ENCODE results near the gene TMEM200B. TPM values are rescaled to one million over a fixed set of nuclear protein-coding genes. Genes with fewer than 3 reads are reported as not detected.
"Not testable (repeated sequence)": the region's sequence is repeated elsewhere in the genome, so short reads cannot be mapped to it uniquely, and the experiment has no call there.

TMEM200B gene
- total RNA-seq, 1 donor from 2014 or later: 14.0 TPM

- DNase-seq (ENCODE audit: low spot score): no peak
Measured at GRCh38 chr1:29112705-29113412, 10.8 kb downstream of the TMEM200B start.

- not testable (repeated sequence) for DNase-seq (ENCODE audit: low spot score)
Measured at GRCh38 chr1:29108041-29108440, 15.7 kb downstream of the TMEM200B start.

- DNase-seq (ENCODE audit: low spot score): no peak
Measured at GRCh38 chr1:29105822-29106221, 17.9 kb downstream of the TMEM200B start.

GRCh38 chr1:29100487-29100886, 23.2 kb downstream of the TMEM200B start:
- no peak for DNase-seq (ENCODE audit: low spot score)

GRCh38 chr1:29099286-29099685, 24.4 kb downstream of the TMEM200B start:
- DNase-seq (ENCODE audit: low spot score): no peak

- no peak for DNase-seq (ENCODE audit: low spot score)
Measured at GRCh38 chr1:29096231-29096886, 27.3 kb downstream of the TMEM200B start.

GRCh38 chr1:29094954-29095353, 28.7 kb downstream of the TMEM200B start:
- no peak for DNase-seq (ENCODE audit: low spot score)

GRCh38 chr1:29094433-29094832, 29.3 kb downstream of the TMEM200B start:
- DNase-seq (ENCODE audit: low spot score): no peak

GRCh38 chr1:29092704-29093103, 31.0 kb downstream of the TMEM200B start:
- DNase-seq (ENCODE audit: low spot score): not testable (repeated sequence)

GRCh38 chr1:29090937-29091618, 32.6 kb downstream of the TMEM200B start:
- no peak for DNase-seq (ENCODE audit: low spot score)

GRCh38 chr1:29084196-29084521, 39.5 kb downstream of the TMEM200B start:
- DNase-seq (ENCODE audit: low spot score): no peak

- peak; percentile 3 for DNase-seq (ENCODE audit: low spot score)
Measured at GRCh38 chr1:29083317-29084195, 40.1 kb downstream of the TMEM200B start.

- DNase-seq (ENCODE audit: low spot score): no peak
Measured at GRCh38 chr1:29082519-29082918, 41.2 kb downstream of the TMEM200B start.

- DNase-seq (ENCODE audit: low spot score): no peak
Measured at GRCh38 chr1:29081201-29081600, 42.5 kb downstream of the TMEM200B start.

- not testable (repeated sequence) for DNase-seq (ENCODE audit: low spot score)
Measured at GRCh38 chr1:29079916-29080629, 43.6 kb downstream of the TMEM200B start.

- DNase-seq (ENCODE audit: low spot score): no peak
Measured at GRCh38 chr1:29077155-29077554, 46.5 kb downstream of the TMEM200B start.

Other genes starting within 250 kb of the TMEM200B start
- gene EPB41, start 209.3 kb downstream of the TMEM200B start, total RNA-seq (ENCODE audit: insufficient read depth, low replicate concordance): 71.3 TPM
- 56.8 TPM for gene SRSF4, start 58.0 kb upstream of the TMEM200B start, total RNA-seq (ENCODE audit: insufficient read depth, low replicate concordance)
- 12.3 TPM for gene MECR, start 107.0 kb upstream of the TMEM200B start, total RNA-seq (ENCODE audit: insufficient read depth, low replicate concordance)
- 35.2 TPM for gene PTPRU, start 112.6 kb upstream of the TMEM200B start, total RNA-seq (ENCODE audit: insufficient read depth, low replicate concordance)

All from umbilical cord (tissue), 2 donors.